ENCODE data around the gene CENPH.

DNA sequence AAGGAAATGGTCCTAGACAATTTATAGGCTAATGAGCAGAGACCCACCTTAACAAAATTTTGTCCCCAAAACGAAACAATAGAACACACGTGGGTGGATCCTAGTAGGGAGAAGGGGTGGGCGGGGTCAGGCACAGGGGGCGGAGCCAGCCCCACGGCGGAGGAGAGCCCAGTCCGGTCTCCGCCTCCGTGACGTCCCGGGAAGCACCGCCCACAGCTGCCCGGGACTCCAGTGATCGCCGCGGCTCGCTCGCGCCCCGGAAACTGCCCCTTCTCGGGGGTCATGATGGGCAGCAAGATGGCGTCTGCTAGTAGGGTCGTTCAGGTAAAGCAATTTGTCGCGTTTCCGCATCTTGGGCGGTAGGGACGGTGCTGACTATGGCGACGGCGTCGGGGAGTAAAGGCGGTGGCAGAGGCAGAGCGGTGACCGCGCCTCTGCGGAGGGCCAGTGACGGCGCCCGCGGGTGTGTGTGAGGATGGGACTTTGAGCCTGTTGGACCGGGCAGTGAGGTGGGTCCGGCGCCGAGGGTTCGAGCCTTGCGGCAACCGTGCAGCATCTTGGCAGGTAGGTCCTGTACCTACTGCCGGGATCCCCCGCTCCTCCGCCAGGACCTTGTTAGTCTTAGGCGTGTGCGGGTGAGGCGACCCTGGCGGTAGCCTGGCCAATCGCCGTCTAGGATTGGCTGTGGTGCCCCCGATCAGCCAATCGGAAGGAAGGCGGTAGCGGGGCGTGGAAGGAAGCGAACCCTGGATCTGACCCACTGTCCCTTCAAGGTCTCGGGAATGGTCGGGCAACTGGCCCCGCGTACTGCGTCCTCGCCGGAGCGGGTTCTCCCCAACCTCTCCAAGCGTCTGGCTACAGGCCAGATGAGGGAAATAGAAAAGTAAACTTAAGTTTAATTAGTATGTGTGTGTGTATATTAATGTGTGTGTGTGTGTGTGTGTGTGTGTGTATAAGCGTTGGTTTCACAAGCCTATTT is 28.5 kb downstream of the CENPH start:
- TF ChIP-seq EZH2 (IDR thresholded peaks at IDR 0.05) (no peak), POLR2AphosphoS5 (IDR thresholded peaks at IDR 0.05; ENCODE audit: borderline replicate concordance, low read depth, low read length) (peak; percentile 82; the same call in 1 of the 2 replicates), FOXP2 (optimal IDR thresholded peaks at IDR 0.05; ENCODE audit: control extremely low read depth, extremely low read length, insufficient read depth) (no peak)

All from SK-N-MC (cell line).